CD4-positive, alpha-beta memory T cell (primary cell): ENCODE data around the gene PBX1. TPM values are rescaled to one million over a fixed set of nuclear protein-coding genes. Genes with fewer than 3 reads are reported as not detected.

Source experiments
- CTCF ChIA-PET: fragments of 350-600 bp; sonication (Branson Sonifier 250); formaldehyde crosslinking; loops from one replicate; lab custom pipeline; 2021; ENCODE audit warnings: inconsistent platforms; ENCODE audit not compliant: partially characterized antibody; lab: Charles Lee
- POLR2A ChIA-PET: fragments of 350-600 bp; sonication (Branson Sonifier 250); formaldehyde crosslinking; loops from one replicate; lab custom pipeline; 2021; ENCODE audit not compliant: partially characterized antibody; lab: Charles Lee
- DNase-seq, 5 donors: peaks; one replicate each; pipeline versions ENCODE4 v3.0.0 to v3.0.0-alpha.2; 2020 to 2022; ENCODE audit warnings: mixed read lengths in 1 of 5
- H3K27ac ChIP-seq: one replicate; pipeline ENCODE4 v1.7.0; 2013; ENCODE audit warnings: low read depth, low read length
- H3K27me3 ChIP-seq: 2 replicates; pipeline ENCODE4 v1.7.0; 2013; ENCODE audit warnings: mild to moderate bottlenecking, low read length, moderate library complexity; ENCODE audit not compliant: insufficient read depth
- H3K36me3 ChIP-seq: 2 replicates; pipeline ENCODE4 v1.7.0; 2013; ENCODE audit warnings: mild to moderate bottlenecking, low read length, moderate library complexity; ENCODE audit not compliant: insufficient read depth
- H3K4me1 ChIP-seq: 2 replicates; pipeline ENCODE4 v1.7.0; 2013; ENCODE audit warnings: mild to moderate bottlenecking, low read length, moderate library complexity; ENCODE audit not compliant: insufficient read depth
- H3K4me3 ChIP-seq, 2 donors: one replicate each; pipeline ENCODE4 v1.7.0; 2013; ENCODE audit warnings: low read length in 2 of 2, mild to moderate bottlenecking in 1 of 2
- H3K9me3 ChIP-seq, 2 donors: one replicate each; pipeline ENCODE4 v1.7.0; 2013; ENCODE audit warnings: low read length in 2 of 2, control low read depth in 1 of 2; ENCODE audit not compliant: control insufficient read depth in 1 of 2
- H3K27ac Mint-ChIP-seq, 7 donors: one replicate each; pipeline ENCODE4 v1.8.0; 2020 to 2021; ENCODE audit warnings: mixed read lengths in 7 of 7, mild to moderate bottlenecking in 6 of 7, inconsistent platforms in 3 of 7, moderate library complexity in 3 of 7
- H3K27me3 Mint-ChIP-seq, 2 donors: one replicate each; pipeline ENCODE4 v1.8.0; 2020 to 2021; ENCODE audit warnings: mixed read lengths in 2 of 2
- H3K36me3 Mint-ChIP-seq, 2 donors: one replicate each; pipeline ENCODE4 v1.8.0; 2020 to 2021; ENCODE audit warnings: mixed read lengths in 2 of 2, inconsistent platforms in 1 of 2, mild to moderate bottlenecking in 1 of 2
- H3K4me1 Mint-ChIP-seq, 4 donors: one replicate each; pipeline ENCODE4 v1.8.0; 2020 to 2021; ENCODE audit warnings: mixed read lengths in 4 of 4, mild to moderate bottlenecking in 1 of 4
- H3K4me3 Mint-ChIP-seq, 8 donors: one replicate each; pipeline ENCODE4 v1.8.0; 2020 to 2021; ENCODE audit warnings: mixed read lengths in 8 of 8, mild to moderate bottlenecking in 7 of 8, moderate library complexity in 6 of 8, inconsistent platforms in 3 of 8
- H3K9me3 Mint-ChIP-seq, 8 donors: one replicate each; pipeline ENCODE4 v1.8.0; 2020 to 2021; ENCODE audit warnings: mixed read lengths in 8 of 8, mild to moderate bottlenecking in 5 of 8, inconsistent platforms in 3 of 8, moderate library complexity in 1 of 8
- intact Hi-C: fragments of 100-400 bp; cut with micrococcal nuclease; formaldehyde crosslinking; loops from one replicate; pipeline ENCODE4 v1.15.1; 2023
- polyA plus RNA-seq, 2 donors: library from polyadenylated mRNA; unstranded; fragments of 300-500 nt; fragmentation: Illumina TruSeq; gene quantifications; one replicate each; pipeline ENCODE4 v1.2.3, GENCODE V29; 2021
- total RNA-seq, 2 experiments: library from RNA; stranded (reverse); gene quantifications; one replicate each; pipeline ENCODE4 v1.2.3, GENCODE V29; 2021

Gene PBX1
- total and polyA plus RNA-seq, 4 experiments from 2014 or later: 0.06 to 0.70 (median 0.53) TPM; not detected in 1

DNA sequence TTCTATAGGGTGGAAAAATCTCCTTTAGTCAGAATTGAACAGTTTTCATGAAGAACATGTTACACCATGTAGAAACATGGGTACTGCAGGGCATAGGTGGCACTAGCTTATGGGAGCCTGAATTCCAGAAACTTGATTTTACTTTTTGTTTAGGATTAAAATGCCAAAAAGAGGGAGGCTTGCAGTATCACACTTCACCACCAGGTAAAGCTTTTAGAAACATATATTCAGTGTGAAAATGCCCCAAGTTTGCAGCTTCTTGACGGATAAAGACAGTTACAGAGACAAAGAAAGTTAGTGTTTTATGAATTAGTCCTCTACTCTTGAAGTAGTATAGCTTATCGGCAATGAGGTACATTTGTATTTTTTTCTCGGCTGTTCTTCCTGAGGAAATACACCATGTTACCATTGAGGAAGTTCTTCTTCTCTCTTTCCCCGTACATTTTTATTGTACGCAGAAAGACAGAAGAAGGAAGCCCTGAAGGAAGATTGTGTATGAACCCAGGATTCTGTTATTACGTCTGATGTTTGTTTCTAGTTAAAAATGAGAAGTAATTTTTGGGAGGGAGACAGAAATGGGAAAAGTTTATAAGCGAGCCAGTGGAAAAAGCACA is 66.1 kb downstream of the PBX1 start:
- Histone ChIP-seq H3K9me3 (no peaks in the 10 kb centered on the region), H3K36me3 (no peaks in the 10 kb centered on the region), H3K4me1 (no peaks in the 10 kb centered on the region), H3K27ac (no peak overlapping the region), H3K27me3 (no peaks in the 10 kb centered on the region), H3K4me3 (no peak overlapping the region)
- intact Hi-C loops: no loop called here
- H3K27ac Mint-ChIP-seq: no peak overlapping the region
- H3K4me1 Mint-ChIP-seq: peaks cover 0 to 2% (median 0%) of the 10 kb centered on the region in 4 donors
- H3K4me3 Mint-ChIP-seq: no peak overlapping the region
- POLR2A ChIA-PET: no interaction called here
- peaks cover 0 to 2% of the 10 kb centered on the region in 2 donors for H3K27me3 Mint-ChIP-seq
- DNase-seq: no peak
- no peaks in the 10 kb centered on the region for H3K36me3 Mint-ChIP-seq
- H3K9me3 Mint-ChIP-seq: peaks cover 0 to 3% (median 0%) of the 10 kb centered on the region in 8 donors
- CTCF ChIA-PET: no interaction called here

GRCh38 chr1:164628772-164629171 is 69.8 kb downstream of the PBX1 start:
- ChIA-PET CTCF (no interaction called here), POLR2A (no interaction called here)
- Histone ChIP-seq H3K4me1 (no peaks in the 10 kb centered on the region), H3K4me3 (no peak overlapping the region), H3K27me3 (no peaks in the 10 kb centered on the region), H3K36me3 (no peaks in the 10 kb centered on the region), H3K27ac (no peak overlapping the region), H3K9me3 (no peaks in the 10 kb centered on the region)
- peaks cover 0 to 1% of the 10 kb centered on the region in 2 donors for H3K27me3 Mint-ChIP-seq
- intact Hi-C loops: no loop called here
- no peak overlapping the region for H3K27ac Mint-ChIP-seq
- H3K4me3 Mint-ChIP-seq: no peak overlapping the region
- DNase-seq: no peak
- no peaks in the 10 kb centered on the region for H3K36me3 Mint-ChIP-seq
- H3K4me1 Mint-ChIP-seq: no peaks in the 10 kb centered on the region
- H3K9me3 Mint-ChIP-seq: peaks cover 0 to 2% (median 0%) of the 10 kb centered on the region in 8 donors

- intact Hi-C loops: no loop called here
- H3K4me3 Mint-ChIP-seq: no peak overlapping the region
- ChIA-PET POLR2A (no interaction called here), CTCF (no interaction called here)
- H3K4me1 ChIP-seq: no peaks in the 10 kb centered on the region
- H3K27me3 ChIP-seq: no peaks in the 10 kb centered on the region
- peaks cover 0 to 2% (median 0%) of the 10 kb centered on the region in 8 donors for H3K9me3 Mint-ChIP-seq
- DNase-seq: no peak
- H3K9me3 ChIP-seq: no peaks in the 10 kb centered on the region
- H3K4me3 ChIP-seq: no peak overlapping the region
- no peaks in the 10 kb centered on the region for H3K4me1 Mint-ChIP-seq
- no peak overlapping the region for H3K27ac ChIP-seq
- peaks cover 0 to 1% of the 10 kb centered on the region in 2 donors for H3K27me3 Mint-ChIP-seq
- H3K36me3 ChIP-seq: no peaks in the 10 kb centered on the region
- H3K36me3 Mint-ChIP-seq: no peaks in the 10 kb centered on the region
- no peak overlapping the region for H3K27ac Mint-ChIP-seq
Measured at GRCh38 chr1:164629971-164630370, 71.0 kb downstream of the PBX1 start.

- no peaks in the 10 kb centered on the region for H3K4me1 ChIP-seq
- Mint-ChIP-seq H3K27ac (no peak overlapping the region), H3K27me3 (peaks cover 0 to 1% of the 10 kb centered on the region in 2 donors), H3K9me3 (peaks cover 0 to 3% (median 0%) of the 10 kb centered on the region in 8 donors), H3K4me1 (no peaks in the 10 kb centered on the region), H3K4me3 (no peak overlapping the region), H3K36me3 (no peaks in the 10 kb centered on the region)
- intact Hi-C loops: no loop called here
- no peak overlapping the region for H3K4me3 ChIP-seq
- H3K27me3 ChIP-seq: no peaks in the 10 kb centered on the region
- no peak overlapping the region for H3K27ac ChIP-seq
- no peaks in the 10 kb centered on the region for H3K36me3 ChIP-seq
- no peak for DNase-seq
- H3K9me3 ChIP-seq: no peaks in the 10 kb centered on the region
- POLR2A ChIA-PET: no interaction called here
- CTCF ChIA-PET: no interaction called here
Measured at GRCh38 chr1:164630626-164631396, 71.8 kb downstream of the PBX1 start.

DNA sequence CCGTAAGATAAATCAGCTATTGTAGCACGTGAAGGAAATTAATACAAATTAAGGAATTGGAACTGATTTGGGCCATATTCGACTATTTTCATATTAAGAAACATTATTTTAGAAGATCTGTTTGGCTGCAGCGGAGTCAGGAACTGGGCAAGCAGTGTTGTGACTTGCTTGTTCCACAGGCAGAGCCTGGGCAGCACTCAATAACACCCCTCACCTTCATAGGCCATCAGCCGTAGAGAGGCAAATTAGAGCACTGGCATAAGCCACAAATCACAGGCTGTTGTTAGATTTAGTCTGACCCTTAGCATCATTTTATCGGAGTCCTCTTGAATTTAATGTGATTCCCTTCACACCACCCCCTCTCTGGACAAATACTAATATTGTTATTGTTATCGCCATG is 72.8 kb downstream of the PBX1 start:
- H3K9me3 Mint-ChIP-seq: peaks cover 0 to 3% (median 0%) of the 10 kb centered on the region in 8 donors
- H3K4me3 Mint-ChIP-seq: no peak overlapping the region
- ChIA-PET CTCF (no interaction called here), POLR2A (no interaction called here)
- DNase-seq: no peak
- intact Hi-C loops: no loop called here
- H3K27ac Mint-ChIP-seq: no peak overlapping the region
- H3K9me3 ChIP-seq: no peaks in the 10 kb centered on the region
- H3K4me1 Mint-ChIP-seq: no peaks in the 10 kb centered on the region
- no peaks in the 10 kb centered on the region for H3K36me3 Mint-ChIP-seq
- no peaks in the 10 kb centered on the region for H3K27me3 ChIP-seq
- H3K4me3 ChIP-seq: no peak overlapping the region
- H3K36me3 ChIP-seq: no peaks in the 10 kb centered on the region
- H3K4me1 ChIP-seq: no peaks in the 10 kb centered on the region
- H3K27ac ChIP-seq: no peak overlapping the region
- no peaks in the 10 kb centered on the region for H3K27me3 Mint-ChIP-seq

- H3K4me1 ChIP-seq: no peaks in the 10 kb centered on the region
- intact Hi-C loops: no loop called here
- Mint-ChIP-seq H3K27me3 (no peaks in the 10 kb centered on the region), H3K27ac (no peak overlapping the region), H3K36me3 (no peaks in the 10 kb centered on the region), H3K4me3 (no peak overlapping the region), H3K9me3 (peaks cover 0 to 3% (median 0%) of the 10 kb centered on the region in 8 donors), H3K4me1 (no peaks in the 10 kb centered on the region)
- no peak overlapping the region for H3K27ac ChIP-seq
- no peak for DNase-seq
- no peaks in the 10 kb centered on the region for H3K27me3 ChIP-seq
- CTCF ChIA-PET: no interaction called here
- POLR2A ChIA-PET: no interaction called here
- no peaks in the 10 kb centered on the region for H3K36me3 ChIP-seq
- no peak overlapping the region for H3K4me3 ChIP-seq
- no peaks in the 10 kb centered on the region for H3K9me3 ChIP-seq
Measured at GRCh38 chr1:164633997-164634396, 75.0 kb downstream of the PBX1 start.

DNA sequence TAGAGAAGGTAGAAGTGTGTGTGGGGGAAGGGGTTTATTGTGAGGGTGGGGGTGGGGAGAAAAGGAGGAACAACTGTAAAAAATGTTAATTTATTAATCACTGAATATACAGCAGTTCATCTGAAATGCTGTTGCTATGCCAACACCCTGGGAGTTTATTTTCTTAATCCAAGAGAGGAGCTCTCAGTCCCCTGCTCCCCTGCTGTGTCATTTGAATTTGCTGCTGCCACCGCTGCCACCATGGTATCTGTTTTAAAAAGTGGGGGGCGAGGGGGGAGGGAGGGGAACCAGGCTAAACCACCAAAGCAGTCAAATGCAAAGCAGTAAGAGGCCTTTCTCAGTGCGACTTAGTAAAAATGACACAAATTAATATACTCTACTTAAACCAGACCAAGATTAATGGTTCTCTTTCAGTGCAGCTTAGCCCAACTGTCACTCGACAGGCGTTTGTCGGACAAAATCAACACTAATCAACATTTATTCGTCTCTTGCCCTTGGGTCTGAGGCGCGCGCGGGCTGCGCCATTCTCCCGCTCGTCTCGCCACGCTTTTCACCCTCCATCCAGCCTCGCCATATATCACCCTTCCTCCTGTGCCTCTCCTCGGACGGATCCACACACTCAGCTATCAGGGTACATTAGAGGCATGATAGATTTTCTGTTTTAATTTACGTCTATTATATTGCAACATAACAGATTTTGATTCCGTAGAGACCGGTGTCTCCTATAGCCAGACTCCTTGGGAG is 76.2 kb downstream of the PBX1 start:
- no peak overlapping the region for H3K4me3 Mint-ChIP-seq
- ChIA-PET CTCF (no interaction called here), POLR2A (no interaction called here)
- DNase-seq: no peak
- H3K27me3 Mint-ChIP-seq: no peaks in the 10 kb centered on the region
- Histone ChIP-seq H3K27ac (no peak overlapping the region), H3K4me1 (no peaks in the 10 kb centered on the region), H3K27me3 (no peaks in the 10 kb centered on the region), H3K4me3 (no peak overlapping the region), H3K36me3 (no peaks in the 10 kb centered on the region), H3K9me3 (no peaks in the 10 kb centered on the region)
- H3K9me3 Mint-ChIP-seq: peaks cover 0 to 3% (median 0%) of the 10 kb centered on the region in 8 donors
- H3K27ac Mint-ChIP-seq: no peak overlapping the region
- intact Hi-C loops: no loop called here
- no peaks in the 10 kb centered on the region for H3K4me1 Mint-ChIP-seq
- H3K36me3 Mint-ChIP-seq: no peaks in the 10 kb centered on the region
